Measurements from ENCODE around the gene PML.
A peak's percentile ranks its signal among the peaks of the same experiment; 100 is the strongest.

The PML gene

DNA sequence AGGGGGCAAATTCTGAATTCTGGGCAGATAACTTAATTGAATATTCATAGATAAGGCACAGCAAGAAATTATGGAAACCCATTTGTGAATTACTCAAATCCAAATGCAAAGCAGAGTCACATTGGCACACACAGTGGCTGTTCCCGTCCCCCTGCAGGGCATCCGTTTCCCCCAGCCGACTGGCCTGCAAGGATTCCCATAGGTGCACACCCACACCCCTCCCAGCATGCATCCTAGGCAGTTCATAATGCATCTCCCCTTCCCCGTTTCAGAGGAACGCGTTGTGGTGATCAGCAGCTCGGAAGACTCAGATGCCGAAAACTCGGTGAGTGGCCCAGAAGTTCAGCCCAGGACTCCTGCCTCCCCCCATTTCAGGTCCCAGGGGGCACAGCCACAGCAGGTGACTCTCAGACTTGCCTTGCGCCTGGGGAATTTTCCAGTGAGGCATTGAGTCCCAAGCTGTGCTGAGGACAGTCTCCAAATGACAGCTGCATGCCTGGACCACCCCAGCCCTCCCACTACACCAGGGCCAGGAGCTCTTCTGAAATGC, 39.8 kb downstream of the PML start:
- no peak overlapping the region for H3K4me3 ChIP-seq (replicated peaks in 1 of 2; ENCODE audit: low read depth in 2 of 2, low read length in 2 of 2)
- TF ChIP-seq, protein P1, sequence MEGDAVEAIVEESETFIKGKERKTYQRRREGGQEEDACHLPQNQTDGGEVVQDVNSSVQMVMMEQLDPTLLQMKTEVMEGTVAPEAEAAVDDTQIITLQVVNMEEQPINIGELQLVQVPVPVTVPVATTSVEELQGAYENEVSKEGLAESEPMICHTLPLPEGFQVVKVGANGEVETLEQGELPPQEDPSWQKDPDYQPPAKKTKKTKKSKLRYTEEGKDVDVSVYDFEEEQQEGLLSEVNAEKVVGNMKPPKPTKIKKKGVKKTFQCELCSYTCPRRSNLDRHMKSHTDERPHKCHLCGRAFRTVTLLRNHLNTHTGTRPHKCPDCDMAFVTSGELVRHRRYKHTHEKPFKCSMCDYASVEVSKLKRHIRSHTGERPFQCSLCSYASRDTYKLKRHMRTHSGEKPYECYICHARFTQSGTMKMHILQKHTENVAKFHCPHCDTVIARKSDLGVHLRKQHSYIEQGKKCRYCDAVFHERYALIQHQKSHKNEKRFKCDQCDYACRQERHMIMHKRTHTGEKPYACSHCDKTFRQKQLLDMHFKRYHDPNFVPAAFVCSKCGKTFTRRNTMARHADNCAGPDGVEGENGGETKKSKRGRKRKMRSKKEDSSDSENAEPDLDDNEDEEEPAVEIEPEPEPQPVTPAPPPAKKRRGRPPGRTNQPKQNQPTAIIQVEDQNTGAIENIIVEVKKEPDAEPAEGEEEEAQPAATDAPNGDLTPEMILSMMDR (IDR thresholded peaks at IDR 0.05; ENCODE audit: low read depth, low read length) = no peak
- no peak for DNase-seq (ENCODE audit: low read depth in 2 of 2)

DNA sequence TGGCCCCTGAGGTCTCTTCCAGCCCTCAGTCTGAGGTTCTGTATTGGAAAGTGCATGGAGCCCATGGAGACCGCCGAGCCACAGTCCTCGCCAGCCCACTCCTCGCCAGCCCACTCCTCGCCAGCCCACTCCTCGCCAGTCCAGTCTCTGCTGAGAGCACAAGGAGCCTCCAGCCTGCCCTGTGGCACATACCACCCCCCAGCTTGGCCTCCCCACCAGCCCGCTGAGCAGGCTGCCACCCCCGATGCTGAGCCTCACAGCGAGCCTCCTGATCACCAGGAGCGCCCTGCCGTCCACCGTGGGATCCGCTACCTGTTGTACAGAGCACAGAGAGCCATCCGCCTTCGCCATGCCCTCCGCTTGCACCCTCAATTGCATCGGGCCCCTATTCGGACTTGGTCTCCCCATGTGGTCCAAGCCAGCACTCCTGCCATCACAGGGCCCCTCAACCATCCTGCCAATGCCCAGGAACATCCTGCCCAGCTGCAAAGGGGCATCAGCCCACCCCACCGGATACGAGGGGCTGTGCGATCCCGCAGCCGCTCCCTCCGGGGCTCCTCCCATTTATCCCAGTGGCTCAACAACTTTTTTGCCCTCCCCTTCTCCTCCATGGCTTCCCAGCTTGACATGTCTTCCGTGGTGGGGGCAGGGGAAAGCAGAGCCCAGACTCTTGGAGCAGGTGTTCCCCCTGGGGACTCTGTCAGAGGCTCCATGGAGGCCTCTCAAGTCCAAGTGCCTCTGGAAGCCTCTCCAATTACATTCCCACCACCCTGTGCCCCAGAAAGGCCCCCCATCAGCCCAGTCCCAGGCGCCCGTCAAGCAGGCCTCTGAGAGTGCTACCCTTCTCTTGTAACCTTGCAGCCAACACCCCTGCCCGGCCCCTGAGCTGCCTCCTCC, 40.9 kb downstream of the PML start:
- H3K4me3 ChIP-seq (replicated peaks in 1 of 2; ENCODE audit: low read depth in 2 of 2, low read length in 2 of 2) = no peak overlapping the region
- TF ChIP-seq, protein P1 (IDR thresholded peaks at IDR 0.05; ENCODE audit: low read depth, low read length) = no peak
- DNase-seq (ENCODE audit: low read depth in 2 of 2) = no peak

DNA sequence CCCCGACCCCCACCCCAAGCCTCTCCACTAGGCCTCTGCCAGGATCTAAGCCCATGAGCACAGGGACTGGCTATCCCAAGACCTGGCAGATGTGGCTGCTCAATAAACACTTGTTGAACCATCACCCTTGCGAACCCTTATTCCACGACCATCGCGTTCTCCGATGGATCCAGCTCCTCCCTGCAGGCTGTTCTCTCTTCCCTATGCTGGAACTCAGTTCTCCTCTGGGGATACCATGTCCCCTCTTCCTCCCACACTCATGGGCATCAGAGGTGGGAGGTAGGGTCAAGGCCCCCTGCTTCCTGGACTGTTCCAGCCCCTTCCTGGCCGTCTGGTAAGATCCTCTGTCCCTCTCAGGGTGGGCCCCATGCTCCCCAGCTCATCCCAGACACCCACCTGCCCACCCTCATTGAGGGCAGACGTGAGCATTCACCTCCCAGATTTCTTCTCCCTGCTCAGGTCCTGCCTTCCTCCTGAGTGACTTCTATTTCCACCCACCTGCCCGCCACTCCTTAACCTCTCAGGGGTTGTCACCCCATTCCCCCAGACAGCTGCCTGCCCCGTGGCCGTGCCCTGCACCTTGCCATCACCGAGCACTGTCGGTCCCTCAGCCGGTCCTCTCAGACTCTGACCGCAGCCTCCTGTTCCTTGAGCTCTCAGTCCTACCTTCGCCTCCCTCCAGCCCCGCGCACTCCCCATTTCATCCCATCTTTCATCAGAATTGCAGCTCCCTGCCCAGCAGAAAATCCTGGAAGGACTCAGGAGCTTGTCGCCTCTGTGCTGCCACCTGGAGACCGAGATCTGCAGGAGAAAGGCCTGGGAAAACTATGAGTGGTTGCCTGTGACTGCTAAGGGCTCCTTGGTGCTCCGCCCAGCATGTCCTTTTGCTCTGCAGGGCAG, 42.0 kb downstream of the PML start:
- TF ChIP-seq, protein P1 (IDR thresholded peaks at IDR 0.05; ENCODE audit: low read depth, low read length) = peak; percentile 68
- peak; percentile 68 to 86 for DNase-seq (ENCODE audit: low read depth in 2 of 2)
- no peak overlapping the region for H3K4me3 ChIP-seq (replicated peaks in 1 of 2; ENCODE audit: low read depth in 2 of 2, low read length in 2 of 2)

DNA sequence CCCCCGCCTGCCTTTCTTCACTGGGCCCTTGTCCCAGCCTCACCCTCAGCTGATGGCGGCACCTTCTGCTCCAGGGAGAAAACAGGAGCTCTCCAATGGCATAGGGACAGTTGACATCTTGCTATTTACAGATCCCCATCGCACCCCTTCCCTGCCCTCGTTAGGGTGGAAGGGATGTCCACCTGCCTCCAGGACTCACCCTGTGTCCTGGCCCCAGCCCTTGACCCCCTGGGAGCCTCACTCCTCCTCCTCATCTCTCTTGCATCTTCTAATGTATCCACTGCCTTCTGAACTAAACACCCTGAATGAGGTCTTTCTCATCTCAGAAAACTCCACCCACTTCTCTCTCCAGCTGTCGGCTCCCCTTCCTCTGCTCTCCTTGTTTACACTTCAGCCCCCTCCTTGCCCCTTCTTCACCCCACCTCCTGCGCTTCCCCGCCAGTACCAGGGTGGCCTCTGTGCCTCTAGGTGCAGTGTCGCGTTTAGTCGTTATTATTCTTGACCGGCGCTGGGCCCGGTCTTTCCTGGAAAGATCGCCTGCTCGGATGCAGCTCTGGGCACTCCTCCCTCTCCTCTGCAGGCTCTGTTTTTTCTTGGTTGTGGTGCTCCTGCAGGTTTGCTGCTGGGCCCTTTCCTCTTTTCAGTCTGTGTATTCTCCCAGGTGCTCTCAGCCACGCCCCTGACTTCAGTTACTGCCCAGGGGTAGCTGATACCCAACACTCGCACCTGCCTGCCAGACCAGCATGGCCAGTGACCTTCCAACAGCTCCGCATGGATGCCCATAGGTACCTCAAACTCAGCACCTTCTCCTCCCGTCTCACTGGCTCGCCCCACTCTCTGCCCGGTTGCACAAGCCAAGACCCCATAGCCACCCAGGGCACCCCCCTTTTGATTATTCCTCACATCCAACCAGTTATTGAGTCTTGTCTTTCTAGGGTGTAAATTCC, 42.9 kb downstream of the PML start:
- H3K4me3 ChIP-seq (replicated peaks in 1 of 2; ENCODE audit: low read depth in 2 of 2, low read length in 2 of 2) = no peak overlapping the region
- TF ChIP-seq, protein P1 (IDR thresholded peaks at IDR 0.05; ENCODE audit: low read depth, low read length) = no peak
- no peak for DNase-seq (ENCODE audit: low read depth in 2 of 2)

DNA sequence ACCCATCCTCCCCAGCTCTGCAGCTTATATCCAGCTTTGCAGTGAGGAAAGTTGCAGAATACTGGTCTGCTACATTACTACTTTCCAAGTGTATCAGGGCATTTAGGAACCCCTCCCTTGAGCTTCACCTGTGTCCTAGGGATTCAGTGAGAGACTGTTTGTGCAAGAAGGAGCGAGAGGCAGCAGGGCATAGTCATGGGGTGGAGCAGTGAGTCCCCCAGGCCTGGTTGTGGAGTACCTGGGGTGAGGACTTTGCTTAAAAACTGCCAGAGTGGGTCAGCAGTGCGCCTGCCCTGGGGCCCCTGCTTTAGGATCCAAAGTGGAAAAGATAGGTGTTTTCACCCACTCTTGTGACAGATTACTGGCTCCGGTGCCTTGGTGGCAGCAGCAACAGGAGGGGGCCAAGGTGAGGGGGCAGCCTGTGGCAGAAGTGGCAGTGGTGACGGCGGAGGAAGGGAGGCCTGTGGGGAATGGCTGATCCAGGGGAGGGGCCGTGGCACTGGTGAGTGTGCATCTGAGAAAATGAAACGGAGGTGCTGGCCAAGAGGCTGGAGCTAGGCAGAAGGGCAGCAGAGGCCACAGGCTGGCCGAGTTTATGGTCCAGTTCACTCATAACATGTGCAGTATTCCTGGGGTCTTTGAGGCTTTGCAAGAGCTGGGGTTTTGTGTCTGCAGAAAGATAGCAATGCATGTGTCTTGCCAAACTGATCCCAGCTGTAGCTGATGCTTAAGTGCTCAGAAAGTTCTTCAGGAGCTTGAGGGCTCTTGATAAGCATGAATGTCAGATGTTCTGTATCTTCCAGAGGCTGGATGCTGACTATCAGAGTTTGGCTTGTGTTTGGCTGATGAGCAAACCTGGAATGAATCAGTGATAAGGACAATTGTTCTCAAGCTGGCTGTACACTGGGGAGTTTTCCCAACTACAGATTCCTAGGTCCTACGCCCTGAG, 44.5 kb downstream of the PML start:
- TF ChIP-seq, protein P1 (IDR thresholded peaks at IDR 0.05; ENCODE audit: low read depth, low read length) = no peak
- peak; percentile 60 for DNase-seq (ENCODE audit: low read depth in 2 of 2)
- no peak overlapping the region for H3K4me3 ChIP-seq (replicated peaks in 1 of 2; ENCODE audit: low read depth in 2 of 2, low read length in 2 of 2)

Data from cardiac fibroblast (primary cell).